ENCODE data around the gene DEUP1.

DNA sequence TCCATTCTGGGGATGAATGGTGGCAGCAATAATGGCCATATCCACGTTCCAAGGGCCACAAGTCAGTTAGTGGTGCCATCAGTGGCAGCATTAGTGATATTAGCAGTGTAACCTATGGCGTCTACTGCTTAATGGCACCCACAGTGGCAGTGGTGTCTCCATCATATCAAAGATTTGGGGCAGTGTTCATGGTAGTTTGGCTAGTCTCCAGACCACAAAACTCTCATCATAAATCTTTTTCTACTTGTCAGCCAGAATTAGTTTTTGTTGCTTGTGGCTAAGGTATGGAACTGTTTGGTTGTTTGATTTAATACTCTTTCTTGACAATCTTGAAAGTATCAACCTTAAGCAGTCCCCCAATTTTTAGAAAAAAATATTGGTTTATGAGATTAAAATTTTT is 45.1 kb upstream of the DEUP1 start:
- TF ChIP-seq EZH2phosphoT487 (conservative IDR thresholded peaks at IDR 0.05; ENCODE audit: low read length): no peak
- TF ChIP-seq, protein P1, sequence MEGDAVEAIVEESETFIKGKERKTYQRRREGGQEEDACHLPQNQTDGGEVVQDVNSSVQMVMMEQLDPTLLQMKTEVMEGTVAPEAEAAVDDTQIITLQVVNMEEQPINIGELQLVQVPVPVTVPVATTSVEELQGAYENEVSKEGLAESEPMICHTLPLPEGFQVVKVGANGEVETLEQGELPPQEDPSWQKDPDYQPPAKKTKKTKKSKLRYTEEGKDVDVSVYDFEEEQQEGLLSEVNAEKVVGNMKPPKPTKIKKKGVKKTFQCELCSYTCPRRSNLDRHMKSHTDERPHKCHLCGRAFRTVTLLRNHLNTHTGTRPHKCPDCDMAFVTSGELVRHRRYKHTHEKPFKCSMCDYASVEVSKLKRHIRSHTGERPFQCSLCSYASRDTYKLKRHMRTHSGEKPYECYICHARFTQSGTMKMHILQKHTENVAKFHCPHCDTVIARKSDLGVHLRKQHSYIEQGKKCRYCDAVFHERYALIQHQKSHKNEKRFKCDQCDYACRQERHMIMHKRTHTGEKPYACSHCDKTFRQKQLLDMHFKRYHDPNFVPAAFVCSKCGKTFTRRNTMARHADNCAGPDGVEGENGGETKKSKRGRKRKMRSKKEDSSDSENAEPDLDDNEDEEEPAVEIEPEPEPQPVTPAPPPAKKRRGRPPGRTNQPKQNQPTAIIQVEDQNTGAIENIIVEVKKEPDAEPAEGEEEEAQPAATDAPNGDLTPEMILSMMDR (IDR thresholded peaks at IDR 0.05; ENCODE audit: insufficient read depth, low read length, poor library complexity, severe bottlenecking): no peak
